ENCODE measurements around the gene DGKZ. TPM values are rescaled to one million over a fixed set of nuclear protein-coding genes. Genes with fewer than 3 reads are reported as not detected.

DGKZ gene
- total and polyA plus RNA-seq, 8 donors, result 34.6 to 65.1 (median 40.0) TPM

- DNase-seq (peak in 1 of 4 donors; percentile 76), ATAC-seq (no peak)
- peaks cover 0 to 5% of the 10 kb centered on the region in 2 donors for H3K36me3 ChIP-seq
- no peaks in the 10 kb centered on the region for H3K9me3 ChIP-seq
- intact Hi-C loops (cut with DNase I), result no loop called here
- no peak for TF ChIP-seq CTCF (IDR thresholded peaks at IDR 0.05)
- peaks cover 20 to 45% of the 10 kb centered on the region in 2 donors for H3K4me1 ChIP-seq
- H3K27ac ChIP-seq, result no peak overlapping the region
- peaks cover 48 to 79% of the 10 kb centered on the region in 2 donors for H3K27me3 ChIP-seq
- H3K4me3 ChIP-seq, result peak overlapping the region in 1 of 2 donors; percentile 34
These were observed 43.9 kb downstream of the DGKZ start for GRCh38 chr11:46391186-46391577.

GRCh38 chr11:46391578-46392420 lies 44.5 kb downstream of the DGKZ start, which contains the start of gene CHRM4:
Gene CHRM4 (minus strand): TSS chr11:46391776. CDS start chr11:46386557, 5,219 bp downstream.
- ATAC-seq (no peak), DNase-seq (peak in 2 of 4 donors; percentile 35 to 82)
- Histone ChIP-seq H3K27ac (no peak within 1 kb of the TSS), H3K4me1 (peaks cover 20 to 45% of the 10 kb centered on the region in 2 donors), H3K27me3 (peaks cover 48 to 73% of the 10 kb centered on the region in 2 donors), H3K36me3 (peaks cover 0 to 10% of the 10 kb centered on the region in 2 donors), H3K9me3 (no peaks in the 10 kb centered on the region), H3K4me3 (peak within 1 kb of the TSS; percentile 19 to 34)
- TF ChIP-seq CTCF (IDR thresholded peaks at IDR 0.05), result no peak
- intact Hi-C loops (cut with DNase I), result no loop called here

- Histone ChIP-seq H3K4me1 (peaks cover 20 to 45% of the 10 kb centered on the region in 2 donors), H3K27me3 (peaks cover 45 to 65% of the 10 kb centered on the region in 2 donors), H3K36me3 (peaks cover 0 to 19% of the 10 kb centered on the region in 2 donors), H3K27ac (no peak overlapping the region), H3K9me3 (no peaks in the 10 kb centered on the region), H3K4me3 (peak overlapping the region; percentile 19 to 34)
- intact Hi-C loops (cut with DNase I), result no loop called here
- ATAC-seq (peak; percentile 94), DNase-seq (peak; percentile 80 to 97 (median 87))
- no peak for TF ChIP-seq CTCF (IDR thresholded peaks at IDR 0.05)
These were observed 45.4 kb downstream of the DGKZ start for GRCh38 chr11:46392421-46393230.

DNA sequence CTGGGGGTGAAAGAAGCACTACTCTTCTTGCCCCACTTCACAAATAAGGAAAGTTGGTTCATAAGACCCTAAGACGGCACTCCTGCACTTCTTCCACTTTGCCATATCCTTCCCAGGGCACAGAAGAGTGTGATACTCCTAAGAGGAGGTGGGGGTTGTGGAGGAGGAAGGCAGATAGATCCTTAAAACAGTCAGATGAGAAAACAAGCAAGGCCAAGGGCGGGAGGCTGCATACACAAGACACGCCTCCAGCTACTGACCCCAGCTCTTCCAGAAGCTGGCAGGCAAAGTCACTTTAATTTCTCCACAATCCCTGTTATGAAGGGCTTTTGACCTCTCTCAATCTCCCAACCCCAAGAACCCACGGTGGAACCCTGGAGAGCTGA lies 46.0 kb downstream of the DGKZ start:
- no peak for ATAC-seq
- Histone ChIP-seq H3K27ac (no peak overlapping the region), H3K36me3 (peaks cover 0 to 25% of the 10 kb centered on the region in 2 donors), H3K27me3 (peaks cover 39 to 59% of the 10 kb centered on the region in 2 donors), H3K9me3 (no peaks in the 10 kb centered on the region), H3K4me1 (peaks cover 20 to 45% of the 10 kb centered on the region in 2 donors), H3K4me3 (no peak overlapping the region)
- DNase-seq, result no peak
- intact Hi-C loops (cut with DNase I), result no loop called here
- no peak for TF ChIP-seq CTCF (IDR thresholded peaks at IDR 0.05)

All from left lung (tissue), 10 donors.